ENCODE results near the gene LGALSL.
A peak's percentile ranks its signal among the peaks of the same experiment; 100 is the strongest.

Gene LGALSL

DNA sequence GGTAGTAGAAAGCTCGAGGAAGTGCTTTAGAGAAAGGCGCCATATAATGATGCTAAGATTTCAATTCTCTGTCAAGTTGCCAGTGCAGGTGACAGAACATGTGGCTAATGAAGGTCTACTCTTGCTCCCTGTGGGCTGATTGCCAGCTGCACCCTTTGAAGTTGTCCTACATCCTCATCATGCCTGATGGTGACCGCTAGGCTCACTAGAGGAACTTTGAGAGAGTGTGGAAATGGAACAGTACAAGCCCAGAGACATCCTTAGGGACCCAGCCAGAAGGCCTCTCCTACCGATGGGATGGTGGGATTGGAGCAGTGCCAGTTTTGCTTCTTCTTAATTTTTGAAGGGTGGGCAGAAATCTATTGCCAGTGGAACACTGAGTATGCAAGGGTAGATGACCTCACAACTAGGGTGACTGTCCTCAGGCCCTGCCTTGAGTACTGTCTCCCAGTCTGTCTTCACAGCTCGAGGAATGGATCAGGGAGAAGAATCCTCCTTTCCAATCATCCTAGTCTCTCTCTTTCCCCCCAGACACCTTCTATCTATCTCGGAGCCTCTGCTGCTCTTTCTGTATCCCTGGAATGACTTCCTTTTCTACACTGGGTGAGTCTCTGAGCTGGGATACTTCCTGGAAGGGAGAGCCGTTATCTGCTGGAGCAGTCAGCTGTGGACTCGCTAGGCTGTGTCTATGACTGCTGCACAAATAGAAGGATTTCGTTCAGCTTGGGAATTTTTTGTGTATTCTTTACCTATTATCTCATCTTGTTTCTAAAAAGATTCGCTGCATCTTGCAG lies 33.5 kb downstream of the LGALSL start:
- H3K27ac ChIP-seq = no peak overlapping the region
- no peak for TF ChIP-seq Cebpa-rat (IDR thresholded peaks at IDR 0.05)
- no peaks in the 10 kb centered on the region for H3K9me3 ChIP-seq (replicated peaks in 1 of 11)
- peaks cover 22 to 52% (median 38%) of the 10 kb centered on the region in 10 experiments for H3K4me1 ChIP-seq
- H3K4me3 ChIP-seq = no peak overlapping the region
- H4K20me1 ChIP-seq = peaks cover 0 to 8% (median 0%) of the 10 kb centered on the region in 11 experiments; a peak in 2 of 22 replicates
- peaks cover 13 to 31% (median 25%) of the 10 kb centered on the region in 11 experiments for H3K27me3 ChIP-seq
- H3K36me3 ChIP-seq = no peaks in the 10 kb centered on the region
- no peak overlapping the region for H3K9ac ChIP-seq
- H3K4me2 ChIP-seq = peak overlapping the region in 5 of 11 experiments; percentile 3 to 28 (median 24); a peak in 10 of 22 replicates

DNA sequence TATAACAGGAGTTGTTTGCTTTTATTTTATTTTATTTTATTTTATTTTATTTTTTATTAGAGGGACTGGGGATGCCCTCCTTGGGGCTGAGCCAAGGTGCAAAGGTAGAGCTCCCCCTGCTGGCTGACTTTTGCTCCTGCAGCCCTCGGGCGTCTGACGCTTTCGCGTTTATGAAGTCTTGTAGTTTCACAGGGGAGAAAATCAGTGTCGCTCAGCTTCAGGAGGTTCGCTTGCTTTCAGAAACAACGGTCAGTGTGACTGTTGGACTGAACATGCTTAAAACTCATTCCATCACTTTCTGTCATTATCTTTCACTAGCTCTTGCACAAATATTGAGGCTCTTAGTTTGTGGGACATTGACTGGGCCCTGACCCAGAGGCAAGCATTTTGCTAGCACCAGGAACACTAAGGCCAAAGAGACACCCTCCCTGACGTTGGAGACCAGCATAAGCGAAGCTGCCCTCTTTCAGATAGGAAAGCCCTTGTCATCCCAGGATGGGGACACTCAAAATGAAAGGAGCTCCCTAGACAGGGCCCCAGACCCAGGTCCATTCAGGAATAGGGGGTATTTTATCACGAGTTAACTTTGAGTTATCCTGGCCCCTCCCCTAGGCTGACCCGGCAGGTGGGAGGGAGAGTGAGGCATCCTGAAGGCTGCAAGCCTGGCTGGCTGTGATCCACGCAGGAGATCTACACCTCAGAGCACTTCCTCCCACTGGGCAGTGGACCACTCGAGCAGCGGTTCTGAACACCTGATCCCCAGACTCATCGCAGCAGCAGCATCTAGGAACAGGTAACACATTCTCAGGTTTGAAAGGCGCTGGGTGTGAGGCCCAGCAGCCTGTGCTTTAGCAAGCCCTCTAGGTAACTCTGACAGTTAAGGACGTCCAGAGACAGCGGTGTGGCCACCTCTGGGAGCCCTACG lies 34.4 kb downstream of the LGALSL start:
- Histone ChIP-seq H4K20me1 (peaks cover 0 to 8% (median 0%) of the 10 kb centered on the region in 11 experiments; a peak in 2 of 22 replicates), H3K27ac (no peak overlapping the region), H3K4me3 (peak overlapping the region in 1 of 10 experiments; percentile 6; a peak in 1 of 20 replicates), H3K9ac (peak overlapping the region in 1 of 11 experiments; percentile 1; a peak in 1 of 22 replicates), H3K4me1 (peaks cover 22 to 52% (median 38%) of the 10 kb centered on the region in 10 experiments), H3K4me2 (peak overlapping the region; percentile 57 to 90 (median 78)), H3K36me3 (no peaks in the 10 kb centered on the region), H3K9me3 (replicated peaks in 1 of 11) (no peaks in the 10 kb centered on the region), H3K27me3 (peaks cover 13 to 31% (median 25%) of the 10 kb centered on the region in 11 experiments)
- no peak for TF ChIP-seq Cebpa-rat (IDR thresholded peaks at IDR 0.05)

DNA sequence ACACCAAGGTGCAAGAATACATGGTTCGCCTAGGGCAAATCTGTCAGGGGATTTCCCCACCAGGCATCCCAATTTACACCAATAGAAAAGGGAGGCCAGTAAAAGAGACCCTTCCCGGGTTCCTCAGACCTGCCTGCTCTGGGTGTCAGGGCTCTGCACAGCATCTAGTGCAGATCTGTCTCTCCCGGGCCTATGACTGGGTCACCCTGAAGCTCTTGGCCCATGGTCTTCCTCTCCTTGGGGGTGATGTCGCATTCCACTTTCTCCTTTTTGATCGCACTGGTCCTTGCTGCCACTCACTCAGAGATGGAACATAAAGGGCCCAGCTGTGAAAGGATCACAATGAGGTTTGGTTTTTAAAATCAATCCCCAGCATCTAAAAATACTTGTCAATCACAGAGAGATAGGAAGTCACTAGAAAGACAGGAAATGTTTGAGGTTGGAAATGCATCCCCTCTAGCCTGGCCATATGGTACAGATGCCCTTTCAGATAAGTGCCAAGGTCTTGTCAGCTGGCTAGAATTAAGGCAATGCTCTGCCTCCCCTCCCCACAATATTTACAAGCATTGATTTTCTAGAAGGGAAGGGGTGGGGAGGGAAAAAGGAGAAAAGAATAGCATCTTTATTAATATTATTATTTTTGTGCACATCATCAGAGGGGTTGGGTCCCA lies 35.3 kb downstream of the LGALSL start:
- peaks cover 13 to 31% (median 25%) of the 10 kb centered on the region in 11 experiments for H3K27me3 ChIP-seq
- H3K4me3 ChIP-seq = peak overlapping the region in 1 of 10 experiments; percentile 6; a peak in 2 of 20 replicates
- peak overlapping the region in 1 of 11 experiments; percentile 27; a peak in 1 of 22 replicates for H3K9ac ChIP-seq
- peak overlapping the region; percentile 37 to 90 (median 78) for H3K4me2 ChIP-seq
- no peak for TF ChIP-seq Cebpa-rat (IDR thresholded peaks at IDR 0.05)
- H3K36me3 ChIP-seq = no peaks in the 10 kb centered on the region
- no peaks in the 10 kb centered on the region for H3K9me3 ChIP-seq (replicated peaks in 1 of 11)
- peaks cover 0 to 8% (median 0%) of the 10 kb centered on the region in 11 experiments; a peak in 2 of 22 replicates for H4K20me1 ChIP-seq
- H3K27ac ChIP-seq = no peak overlapping the region
- H3K4me1 ChIP-seq = peaks cover 22 to 52% (median 38%) of the 10 kb centered on the region in 10 experiments

DNA sequence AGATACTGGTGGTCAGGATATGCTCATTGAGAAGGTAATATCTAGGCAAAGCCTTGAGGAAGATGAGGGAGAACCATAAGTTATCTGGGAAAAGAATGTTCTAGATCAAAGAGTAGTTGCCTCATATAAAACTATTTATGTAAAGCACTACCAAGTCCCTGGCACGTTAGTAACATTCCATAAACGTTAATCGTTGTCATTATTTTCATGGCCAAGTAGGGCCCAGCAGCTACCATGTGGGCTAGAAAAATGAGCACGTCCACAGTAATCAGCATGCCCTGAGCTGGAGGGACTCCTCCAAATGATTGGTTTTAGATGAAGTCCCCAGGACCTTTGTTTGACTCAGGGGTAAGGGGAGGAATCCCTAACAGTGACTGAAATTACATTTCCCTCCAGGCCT lies 37.5 kb downstream of the LGALSL start:
- no peak overlapping the region for H3K27ac ChIP-seq
- H3K4me2 ChIP-seq = no peak overlapping the region
- TF ChIP-seq Cebpa-rat (IDR thresholded peaks at IDR 0.05) = no peak

DNA sequence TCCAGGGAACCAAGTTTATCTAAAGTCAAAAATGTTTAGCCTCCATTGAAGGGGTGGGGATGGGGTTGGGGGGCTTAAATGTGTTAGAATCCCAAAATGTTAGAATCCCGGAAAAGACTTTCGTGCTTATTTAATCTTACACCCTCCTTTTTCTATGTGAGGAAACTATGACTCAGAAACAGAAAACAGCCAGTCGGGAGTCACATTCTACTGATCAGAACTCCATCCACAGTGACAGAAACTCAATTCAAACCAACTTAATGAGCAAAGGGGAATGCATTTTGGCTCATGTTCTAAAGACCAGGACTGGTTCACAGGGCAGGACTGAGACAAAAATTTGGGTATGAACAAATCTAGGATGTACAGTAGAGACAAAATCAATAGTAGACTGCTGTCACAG lies 38.3 kb downstream of the LGALSL start:
- H3K4me1 ChIP-seq = peaks cover 22 to 35% (median 29%) of the 10 kb centered on the region in 10 experiments
- H3K4me2 ChIP-seq = no peak overlapping the region
- H3K27me3 ChIP-seq = peaks cover 0 to 4% (median 2%) of the 10 kb centered on the region in 11 experiments; a peak in 9 of 22 replicates
- no peak overlapping the region for H3K4me3 ChIP-seq
- H3K9ac ChIP-seq = no peak overlapping the region
- no peaks in the 10 kb centered on the region for H3K36me3 ChIP-seq
- H3K9me3 ChIP-seq (replicated peaks in 1 of 11) = no peaks in the 10 kb centered on the region
- H3K27ac ChIP-seq = no peak overlapping the region
- peaks cover 0 to 8% (median 0%) of the 10 kb centered on the region in 11 experiments; a peak in 2 of 22 replicates for H4K20me1 ChIP-seq
- TF ChIP-seq Cebpa-rat (IDR thresholded peaks at IDR 0.05) = no peak

More for the DNA sequence above, 37.5 kb downstream of the LGALSL start:
- Histone ChIP-seq H4K20me1 (peaks cover 0 to 8% (median 0%) of the 10 kb centered on the region in 11 experiments; a peak in 2 of 22 replicates), H3K9ac (no peak overlapping the region), H3K4me1 (peaks cover 22 to 43% (median 31%) of the 10 kb centered on the region in 10 experiments), H3K9me3 (replicated peaks in 1 of 11) (no peaks in the 10 kb centered on the region), H3K4me3 (no peak overlapping the region), H3K27me3 (peaks cover 6 to 12% (median 10%) of the 10 kb centered on the region in 11 experiments), H3K36me3 (no peaks in the 10 kb centered on the region)

DNA sequence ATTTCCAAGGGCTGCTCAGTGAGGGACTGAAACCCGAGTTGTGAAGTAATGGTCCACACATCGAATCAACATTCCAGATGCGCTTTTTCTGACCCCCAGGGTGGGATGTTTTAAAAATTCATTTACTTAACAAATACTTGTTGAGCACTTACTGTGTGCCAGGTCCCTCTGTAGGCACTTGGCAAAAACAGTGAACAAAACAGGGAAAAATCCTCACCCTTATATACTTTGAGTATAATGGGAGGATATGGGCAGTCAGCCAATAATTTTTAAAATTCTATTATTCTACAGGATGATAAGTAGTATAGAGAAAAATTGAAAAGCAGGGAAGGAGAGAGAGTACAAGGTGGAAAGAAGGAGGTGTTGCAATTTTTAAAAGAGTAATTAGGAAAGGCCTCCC lies 38.9 kb downstream of the LGALSL start:
- no peak overlapping the region for H3K4me2 ChIP-seq
- H3K9ac ChIP-seq = no peak overlapping the region
- no peaks in the 10 kb centered on the region for H3K27me3 ChIP-seq
- no peak for TF ChIP-seq Cebpa-rat (IDR thresholded peaks at IDR 0.05)
- H3K36me3 ChIP-seq = no peaks in the 10 kb centered on the region
- H3K4me3 ChIP-seq = no peak overlapping the region
- peaks cover 0 to 8% (median 0%) of the 10 kb centered on the region in 11 experiments; a peak in 2 of 22 replicates for H4K20me1 ChIP-seq
- H3K27ac ChIP-seq = no peak overlapping the region
- H3K9me3 ChIP-seq (replicated peaks in 1 of 11) = no peaks in the 10 kb centered on the region
- peaks cover 22 to 29% (median 26%) of the 10 kb centered on the region in 10 experiments for H3K4me1 ChIP-seq

DNA sequence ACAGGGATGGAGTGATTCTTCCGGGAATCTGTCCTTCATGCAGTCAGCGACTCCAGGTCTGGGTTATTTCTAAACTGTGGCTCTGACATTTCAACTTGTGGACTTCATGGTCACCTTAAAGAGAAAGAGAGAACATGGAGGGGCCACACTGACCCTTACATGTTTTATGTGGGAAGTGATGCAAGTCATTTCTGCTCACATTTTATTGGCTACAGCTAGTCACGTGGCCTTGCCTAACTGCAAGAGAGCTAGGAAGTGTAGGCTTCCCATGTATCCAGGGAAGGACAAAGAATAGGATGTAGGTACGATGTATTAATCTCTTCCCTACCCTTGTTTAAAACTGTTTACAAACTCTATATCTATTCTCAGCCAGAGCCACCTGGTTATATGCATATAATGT lies 39.8 kb downstream of the LGALSL start:
- H3K27me3 ChIP-seq = no peaks in the 10 kb centered on the region
- H3K36me3 ChIP-seq = no peaks in the 10 kb centered on the region
- TF ChIP-seq Cebpa-rat (IDR thresholded peaks at IDR 0.05) = no peak
- no peak overlapping the region for H3K27ac ChIP-seq
- H3K4me3 ChIP-seq = no peak overlapping the region
- H3K4me1 ChIP-seq = peaks cover 14 to 19% (median 17%) of the 10 kb centered on the region in 10 experiments
- no peak overlapping the region for H3K4me2 ChIP-seq
- no peak overlapping the region for H3K9ac ChIP-seq
- peaks cover 0 to 4% (median 0%) of the 10 kb centered on the region in 11 experiments; a peak in 2 of 22 replicates for H4K20me1 ChIP-seq
- no peaks in the 10 kb centered on the region for H3K9me3 ChIP-seq (replicated peaks in 1 of 11)

DNA sequence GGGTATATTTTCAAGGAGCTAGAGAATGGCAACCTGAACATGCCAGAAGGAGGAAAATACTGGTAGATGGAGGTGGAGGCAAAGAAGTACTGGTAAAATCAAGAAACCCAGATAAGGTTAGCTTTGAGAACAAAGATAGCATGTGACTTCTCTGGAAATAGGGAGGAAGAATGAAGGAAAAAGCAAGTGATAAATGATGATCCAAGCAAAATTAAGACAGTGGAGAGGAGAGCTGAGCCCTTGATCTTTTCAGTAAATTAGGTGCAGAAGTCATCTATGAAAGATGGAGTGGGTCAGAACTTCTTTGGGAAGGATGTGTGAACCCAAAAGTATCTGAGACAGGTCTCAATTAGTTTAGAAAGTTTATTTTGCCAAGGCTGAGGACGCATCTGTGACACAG lies 44.5 kb downstream of the LGALSL start:
- H3K4me1 ChIP-seq = no peaks in the 10 kb centered on the region
- no peaks in the 10 kb centered on the region for H3K27me3 ChIP-seq
- no peak overlapping the region for H3K4me2 ChIP-seq
- H3K4me3 ChIP-seq = no peak overlapping the region
- TF ChIP-seq Cebpa-rat (IDR thresholded peaks at IDR 0.05) = no peak
- H3K9me3 ChIP-seq (replicated peaks in 1 of 11) = no peaks in the 10 kb centered on the region
- no peaks in the 10 kb centered on the region for H3K36me3 ChIP-seq
- no peak overlapping the region for H3K9ac ChIP-seq
- no peaks in the 10 kb centered on the region for H4K20me1 ChIP-seq
- no peak overlapping the region for H3K27ac ChIP-seq
